DND-41 (cell line): ENCODE measurements around the gene PODXL.

ENCODE experiments used
- ATAC-seq: fragments of 200-7000 bp; cut with Tn5 transposase; 3 replicates; pipeline ENCODE4 v1.9.1; 2021; ENCODE audit warnings: low read depth; ENCODE audit not compliant: insufficient read depth
- DNase-seq: peaks from one replicate; pipeline ENCODE4 v3.0.0-alpha.2; 2020
- H2AFZ ChIP-seq: 2 replicates; pipeline ENCODE4 v1.6.0; 2012; ENCODE audit warnings: low read depth, low read length
- H3K27ac ChIP-seq: 2 replicates; pipeline ENCODE4 v1.5.1; 2012; ENCODE audit warnings: low read length, inconsistent platforms
- H3K27me3 ChIP-seq: fragments of 200-600 bp; sonication (generic); 2 replicates; pipeline ENCODE4 v1.6.0; 2012; ENCODE audit warnings: low read length, mild to moderate bottlenecking, inconsistent platforms; ENCODE audit not compliant: insufficient read depth, poor library complexity
- H3K36me3 ChIP-seq: 2 replicates; pipeline ENCODE4 v1.5.1; 2012; ENCODE audit warnings: low read length, inconsistent platforms; ENCODE audit not compliant: insufficient read depth
- H3K4me1 ChIP-seq: 2 replicates; pipeline ENCODE4 v1.5.1; 2012; ENCODE audit warnings: mild to moderate bottlenecking, low read length; ENCODE audit not compliant: insufficient read depth
- H3K4me2 ChIP-seq: 2 replicates; pipeline ENCODE4 v1.6.0; 2012; ENCODE audit warnings: mild to moderate bottlenecking, moderate library complexity, low read length, inconsistent platforms; ENCODE audit not compliant: insufficient read depth
- H3K4me3 ChIP-seq, 2 experiments: fragments of 200-600 bp in 1 of 2; shearing (Covaris generic) in 1 of 2; 2 replicates each; pipeline ENCODE4 v1.5.1; 2012 to 2016; ENCODE audit warnings: inconsistent platforms in 2 of 2, low read length in 2 of 2, mild to moderate bottlenecking in 2 of 2, low read depth in 1 of 2, moderate library complexity in 1 of 2
- H3K79me2 ChIP-seq: 2 replicates; pipeline ENCODE4 v1.6.0; 2012; ENCODE audit warnings: low read length, inconsistent platforms; ENCODE audit not compliant: insufficient read depth
- H3K9ac ChIP-seq: 2 replicates; pipeline ENCODE4 v1.6.0; 2012; ENCODE audit warnings: low read depth, mild to moderate bottlenecking, inconsistent platforms, low read length, moderate library complexity
- H3K9me3 ChIP-seq: 2 replicates; pipeline ENCODE4 v1.5.1; 2012; ENCODE audit warnings: low read length, moderate library complexity, mild to moderate bottlenecking, inconsistent platforms; ENCODE audit not compliant: insufficient read depth, severe bottlenecking
- H4K20me1 ChIP-seq: 2 replicates; pipeline ENCODE4 v1.6.0; 2012; ENCODE audit warnings: low read length; ENCODE audit not compliant: insufficient read depth
- EZH2 ChIP-seq: IDR thresholded peaks from 3 replicates; pipeline ENCODE4 v1.6.1; 2012; ENCODE audit warnings: borderline replicate concordance, low read depth, mild to moderate bottlenecking, moderate library complexity, low read length, inconsistent platforms; ENCODE audit not compliant: severe bottlenecking
- TF ChIP-seq, protein P1 (sequence below): IDR thresholded peaks from 2 replicates; pipeline ENCODE4 v1.5.1; 2012; ENCODE audit warnings: borderline replicate concordance, low read length, moderate library complexity, mild to moderate bottlenecking; ENCODE audit not compliant: poor library complexity, severe bottlenecking; ENCODE audit errors: extremely low read depth

The PODXL gene

DNA sequence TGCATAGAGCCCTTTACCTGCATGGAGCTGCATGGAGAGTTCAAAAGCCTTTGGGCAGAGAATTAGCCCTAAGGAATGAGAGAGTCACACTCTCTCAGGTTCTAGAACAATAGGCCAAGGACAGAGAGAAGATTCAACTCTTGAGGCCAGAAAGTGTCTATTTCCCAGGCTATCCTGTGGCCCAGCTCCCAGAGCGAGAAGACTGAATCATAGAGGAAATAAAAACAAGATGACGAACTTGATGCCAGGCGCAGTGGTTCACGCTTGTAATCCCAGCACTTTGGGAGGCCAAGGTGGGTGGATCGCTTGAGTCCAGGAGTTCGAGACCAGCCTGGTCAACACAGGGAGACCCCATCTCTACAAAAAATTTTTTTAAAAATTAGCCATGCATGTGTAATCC, 18.3 kb upstream of the PODXL start:
- no peaks in the 10 kb centered on the region for H3K4me1 ChIP-seq
- H3K9ac ChIP-seq: no peak overlapping the region
- H3K27ac ChIP-seq: no peak overlapping the region
- ATAC-seq (no peak), DNase-seq (no peak)
- H3K79me2 ChIP-seq: no peaks in the 10 kb centered on the region
- H3K27me3 ChIP-seq: no peaks in the 10 kb centered on the region
- no peak overlapping the region for H3K4me2 ChIP-seq
- H4K20me1 ChIP-seq: no peaks in the 10 kb centered on the region
- TF ChIP-seq, protein P1, sequence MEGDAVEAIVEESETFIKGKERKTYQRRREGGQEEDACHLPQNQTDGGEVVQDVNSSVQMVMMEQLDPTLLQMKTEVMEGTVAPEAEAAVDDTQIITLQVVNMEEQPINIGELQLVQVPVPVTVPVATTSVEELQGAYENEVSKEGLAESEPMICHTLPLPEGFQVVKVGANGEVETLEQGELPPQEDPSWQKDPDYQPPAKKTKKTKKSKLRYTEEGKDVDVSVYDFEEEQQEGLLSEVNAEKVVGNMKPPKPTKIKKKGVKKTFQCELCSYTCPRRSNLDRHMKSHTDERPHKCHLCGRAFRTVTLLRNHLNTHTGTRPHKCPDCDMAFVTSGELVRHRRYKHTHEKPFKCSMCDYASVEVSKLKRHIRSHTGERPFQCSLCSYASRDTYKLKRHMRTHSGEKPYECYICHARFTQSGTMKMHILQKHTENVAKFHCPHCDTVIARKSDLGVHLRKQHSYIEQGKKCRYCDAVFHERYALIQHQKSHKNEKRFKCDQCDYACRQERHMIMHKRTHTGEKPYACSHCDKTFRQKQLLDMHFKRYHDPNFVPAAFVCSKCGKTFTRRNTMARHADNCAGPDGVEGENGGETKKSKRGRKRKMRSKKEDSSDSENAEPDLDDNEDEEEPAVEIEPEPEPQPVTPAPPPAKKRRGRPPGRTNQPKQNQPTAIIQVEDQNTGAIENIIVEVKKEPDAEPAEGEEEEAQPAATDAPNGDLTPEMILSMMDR: no peak
- no peak for TF ChIP-seq EZH2
- H3K4me3 ChIP-seq: no peak overlapping the region
- H3K36me3 ChIP-seq: no peaks in the 10 kb centered on the region
- no peaks in the 10 kb centered on the region for H3K9me3 ChIP-seq
- H2AFZ ChIP-seq: no peak overlapping the region

DNA sequence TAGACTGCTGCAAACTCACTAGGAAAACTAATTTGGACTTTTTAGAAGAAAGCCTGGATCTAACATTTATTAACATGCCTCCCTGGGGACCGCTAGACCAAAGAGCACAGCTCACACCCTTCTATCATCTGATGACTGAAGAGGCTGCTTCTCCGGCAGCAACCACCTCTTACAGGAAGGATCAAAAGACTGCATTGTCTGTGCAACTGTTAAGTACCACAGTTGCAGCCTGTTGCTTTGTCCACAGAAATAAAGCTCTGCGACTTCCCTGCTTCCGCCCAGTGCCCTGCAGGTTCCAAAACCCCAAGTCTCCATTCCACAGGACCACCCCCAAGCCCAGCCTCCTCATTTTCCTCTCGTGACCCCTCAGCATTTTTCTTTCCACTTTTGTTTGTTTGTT, 14.0 kb upstream of the PODXL start:
- Histone ChIP-seq H3K79me2 (no peaks in the 10 kb centered on the region), H4K20me1 (no peaks in the 10 kb centered on the region), H3K9me3 (no peaks in the 10 kb centered on the region), H3K4me2 (no peak overlapping the region), H3K36me3 (no peaks in the 10 kb centered on the region), H3K27ac (no peak overlapping the region), H3K4me3 (no peak overlapping the region), H2AFZ (no peak overlapping the region), H3K27me3 (no peaks in the 10 kb centered on the region), H3K4me1 (no peaks in the 10 kb centered on the region), H3K9ac (no peak overlapping the region)
- TF ChIP-seq, protein P1: no peak
- no peak for TF ChIP-seq EZH2
- ATAC-seq (no peak), DNase-seq (no peak)

DNA sequence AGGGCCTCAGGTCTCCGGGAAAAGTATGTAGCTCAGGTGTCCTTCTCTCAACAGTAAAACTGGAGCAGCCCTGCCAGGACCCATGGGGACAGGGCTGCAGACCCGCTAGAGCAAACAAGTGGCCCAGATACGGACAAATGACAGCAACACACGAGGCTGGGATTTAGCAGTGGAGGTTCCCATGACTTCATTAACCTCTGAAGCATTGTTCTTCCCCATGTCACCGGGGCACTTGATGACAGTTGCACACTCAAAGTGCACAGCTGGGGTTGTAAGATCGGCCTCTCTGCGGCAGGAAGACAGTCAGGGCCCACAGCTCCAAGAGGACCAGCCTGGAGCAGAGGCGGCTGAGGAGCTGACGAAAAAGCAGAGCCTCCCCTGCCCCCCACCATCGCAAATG, 12.5 kb upstream of the PODXL start:
- DNase-seq (no peak), ATAC-seq (no peak)
- Histone ChIP-seq H3K79me2 (no peaks in the 10 kb centered on the region), H3K27me3 (no peaks in the 10 kb centered on the region), H3K9me3 (no peaks in the 10 kb centered on the region), H3K9ac (no peak overlapping the region), H3K4me2 (no peak overlapping the region), H3K4me3 (no peak overlapping the region), H3K27ac (no peak overlapping the region), H4K20me1 (no peaks in the 10 kb centered on the region), H2AFZ (no peak overlapping the region), H3K4me1 (no peaks in the 10 kb centered on the region), H3K36me3 (no peaks in the 10 kb centered on the region)
- TF ChIP-seq, protein P1: no peak
- no peak for TF ChIP-seq EZH2

DNA sequence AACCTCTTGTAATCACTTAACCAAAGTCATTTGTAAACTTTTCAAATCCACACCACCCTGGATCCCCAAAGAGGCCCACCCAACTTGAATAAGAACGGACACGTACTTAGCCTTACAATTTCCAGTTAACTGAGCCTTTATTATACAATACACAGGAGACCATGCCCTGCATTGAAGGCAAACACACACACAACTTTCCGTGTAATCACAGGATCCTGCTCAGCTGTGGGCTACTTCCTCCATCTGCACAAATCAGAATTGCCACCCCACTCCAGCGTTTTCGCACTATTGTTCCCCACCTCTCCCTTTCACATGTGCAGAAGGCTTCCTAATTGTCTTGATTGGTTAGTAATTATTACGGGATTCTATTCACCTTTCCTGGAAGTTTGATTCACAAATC, 12.1 kb upstream of the PODXL start:
- Histone ChIP-seq H3K4me2 (no peak overlapping the region), H2AFZ (no peak overlapping the region), H3K4me1 (no peaks in the 10 kb centered on the region), H3K9me3 (no peaks in the 10 kb centered on the region), H3K4me3 (no peak overlapping the region), H3K9ac (no peak overlapping the region), H3K27me3 (no peaks in the 10 kb centered on the region), H4K20me1 (no peaks in the 10 kb centered on the region), H3K27ac (no peak overlapping the region), H3K79me2 (no peaks in the 10 kb centered on the region), H3K36me3 (no peaks in the 10 kb centered on the region)
- DNase-seq (no peak), ATAC-seq (no peak)
- no peak for TF ChIP-seq EZH2
- TF ChIP-seq, protein P1: no peak
